ENCODE measurements around the gene DYNLT4. TPM values are rescaled to one million over a fixed set of nuclear protein-coding genes. Genes with fewer than 3 reads are reported as not detected.

Gene DYNLT4
- total and polyA plus RNA-seq, 4 donors, result 0.29 to 0.50 TPM; not detected in 2

GRCh38 chr1:44787506-44787905, 19.6 kb downstream of the DYNLT4 start (continued):
- TF ChIP-seq MAX (IDR thresholded peaks at IDR 0.05) (no peak), ATF3 (IDR thresholded peaks at IDR 0.05) (no peak), GABPA (IDR thresholded peaks at IDR 0.05 in 1 of 2, conservative IDR thresholded peaks at IDR 0.05 in 1 of 2) (no peak), FOXA2 (IDR thresholded peaks at IDR 0.05) (no peak)

GRCh38 chr1:44786841-44787426, 20.2 kb downstream of the DYNLT4 start:
- no peaks in the 10 kb centered on the region for H3K9me3 ChIP-seq (ENCODE audit: control insufficient read depth in 4 of 4, low read length in 3 of 4)
- peaks cover 6 to 21% (median 13%) of the 10 kb centered on the region in 4 donors for H3K4me1 ChIP-seq (ENCODE audit: control insufficient read depth in 4 of 4, insufficient read depth in 4 of 4, low read length in 3 of 4)
- no peaks in the 10 kb centered on the region for H3K36me3 ChIP-seq (ENCODE audit: control insufficient read depth in 4 of 4, insufficient read depth in 3 of 4, low read depth in 1 of 4, low read length in 3 of 4)
- WGBS, result 83% methylated on average over 9 of the region's 9 CpGs
- H3K4me3 ChIP-seq (ENCODE audit: low read depth in 1 of 3, low read length in 3 of 3), result no peak overlapping the region
- no peak overlapping the region for H3K27ac ChIP-seq (ENCODE audit: low read depth in 1 of 2, low read length in 2 of 2)
- DNase-seq (ENCODE audit: low spot score), result no peak
- no peak overlapping the region for H3K9ac ChIP-seq (ENCODE audit: low read depth in 1 of 2, low read length in 2 of 2)
- no peak for TF ChIP-seq GABPA (IDR thresholded peaks at IDR 0.05 in 1 of 2, conservative IDR thresholded peaks at IDR 0.05 in 1 of 2)
- TF ChIP-seq REST (IDR thresholded peaks at IDR 0.05), result no peak
- no peak for TF ChIP-seq MAX (IDR thresholded peaks at IDR 0.05)
- TF ChIP-seq CTCF (IDR thresholded peaks at IDR 0.05; ENCODE audit: low read depth, low read length, missing input control), result no peak
- no peaks in the 10 kb centered on the region for H3K27me3 ChIP-seq (ENCODE audit: control insufficient read depth in 4 of 4, insufficient read depth in 4 of 4, low read length in 3 of 4)

GRCh38 chr1:44786138-44786840, 20.9 kb downstream of the DYNLT4 start:
- H3K36me3 ChIP-seq (ENCODE audit: control insufficient read depth in 4 of 4, insufficient read depth in 3 of 4, low read depth in 1 of 4, low read length in 3 of 4), result peaks cover 0 to 2% (median 0%) of the 10 kb centered on the region in 4 donors
- peak; percentile 78 for DNase-seq (ENCODE audit: low spot score)
- H3K27ac ChIP-seq (ENCODE audit: low read depth in 1 of 2, low read length in 2 of 2), result peak overlapping the region in 1 of 2 donors; percentile 20
- peaks cover 6 to 21% (median 13%) of the 10 kb centered on the region in 4 donors for H3K4me1 ChIP-seq (ENCODE audit: control insufficient read depth in 4 of 4, insufficient read depth in 4 of 4, low read length in 3 of 4)
- H3K9ac ChIP-seq (ENCODE audit: low read depth in 1 of 2, low read length in 2 of 2), result peak overlapping the region; percentile 21 to 26
- no peaks in the 10 kb centered on the region for H3K27me3 ChIP-seq (ENCODE audit: control insufficient read depth in 4 of 4, insufficient read depth in 4 of 4, low read length in 3 of 4)
- no peaks in the 10 kb centered on the region for H3K9me3 ChIP-seq (ENCODE audit: control insufficient read depth in 4 of 4, low read length in 3 of 4)
- no peak for TF ChIP-seq MAX (IDR thresholded peaks at IDR 0.05)
- peak; percentile 69 to 81 for TF ChIP-seq RAD21 (IDR thresholded peaks at IDR 0.05)
- TF ChIP-seq HNF4G (IDR thresholded peaks at IDR 0.05), result no peak
- peak; percentile 96 for TF ChIP-seq CTCF (IDR thresholded peaks at IDR 0.05; ENCODE audit: low read depth, low read length, missing input control)
- WGBS, result 18% methylated on average over 49 of the region's 49 CpGs
- peak overlapping the region; percentile 41 to 63 (median 45) for H3K4me3 ChIP-seq (ENCODE audit: low read depth in 1 of 3, low read length in 3 of 3)
